GM12892 (cell line): ENCODE measurements around the gene MBNL1. TPM values are rescaled to one million over a fixed set of nuclear protein-coding genes. Genes with fewer than 3 reads are reported as not detected.

Source experiments
- DNase-seq: peaks from one replicate; pipeline ENCODE4 v3.0.0; 2011; ENCODE audit not compliant: insufficient read length
- FAIRE-seq: peaks from 2 replicates; lab custom pipeline; 2011; peaks lifted over from hg19 to GRCh38; lab: Jason Lieb, UNC
- POLR2A ChIP-seq: IDR thresholded peaks from 2 replicates; pipeline ENCODE4 v1.6.1; 2011; ENCODE audit warnings: low read depth, low read length, control low read depth
- POLR2AphosphoS5 ChIP-seq: IDR thresholded peaks from 2 replicates; pipeline ENCODE4 v1.6.1; 2011; ENCODE audit warnings: low read depth, low read length, control low read depth
- TAF1 ChIP-seq: IDR thresholded peaks from 2 replicates; pipeline ENCODE4 v1.6.1; 2011; ENCODE audit warnings: low read depth, mild to moderate bottlenecking, control low read depth, low read length, borderline replicate concordance
- polyA plus RNA-seq: library from polyadenylated mRNA; unstranded; fragments of >200 nt; gene quantifications from one replicate; pipeline ENCODE4 v1.2.1, GENCODE V29; 2012; ENCODE audit warnings: missing spikeins, inconsistent platforms; ENCODE audit not compliant: missing spikeins

Gene MBNL1
- polyA plus RNA-seq: 140 TPM

- TF ChIP-seq POLR2A (peak; percentile 94), TAF1 (peak; percentile 78), POLR2AphosphoS5 (peak; percentile 98)
- FAIRE-seq (peak; percentile 85), DNase-seq (peak; percentile 46)
Observed at GRCh38 chr3:152268555-152269055, at the start of gene MBNL1. TSS of gene MBNL1 (plus strand) at chr3:152268929. CDS start at chr3:152300194, 31,265 bp downstream.

GRCh38 chr3:152219216-152219615 is 49.5 kb upstream of the MBNL1 start:
- no peak for DNase-seq
- TF ChIP-seq POLR2AphosphoS5 (no peak), POLR2A (no peak), TAF1 (no peak)
- FAIRE-seq: no peak

GRCh38 chr3:152219769-152220255 is 48.9 kb upstream of the MBNL1 start:
- TF ChIP-seq POLR2A (no peak), POLR2AphosphoS5 (no peak), TAF1 (no peak)
- DNase-seq (no peak), FAIRE-seq (no peak)

GRCh38 chr3:152222327-152222726 is 46.4 kb upstream of the MBNL1 start:
- TF ChIP-seq POLR2AphosphoS5: no peak
- TF ChIP-seq TAF1: no peak
- TF ChIP-seq POLR2A: no peak
- FAIRE-seq: peak; percentile 38
- no peak for DNase-seq

GRCh38 chr3:152225201-152225600 is 43.5 kb upstream of the MBNL1 start:
- DNase-seq (no peak), FAIRE-seq (no peak)
- TF ChIP-seq POLR2A (no peak), POLR2AphosphoS5 (no peak), TAF1 (no peak)

GRCh38 chr3:152226176-152226575 is 42.6 kb upstream of the MBNL1 start:
- TF ChIP-seq POLR2AphosphoS5 (no peak), TAF1 (no peak), POLR2A (no peak)
- FAIRE-seq (no peak), DNase-seq (no peak)

- FAIRE-seq: no peak
- TF ChIP-seq POLR2AphosphoS5: no peak
- TF ChIP-seq TAF1: no peak
- TF ChIP-seq POLR2A: no peak
- no peak for DNase-seq
Observed at GRCh38 chr3:152227027-152227426, 41.7 kb upstream of the MBNL1 start.

- no peak for DNase-seq
- TF ChIP-seq TAF1: no peak
- TF ChIP-seq POLR2A: no peak
- FAIRE-seq: no peak
Observed at GRCh38 chr3:152229692-152230091, 39.0 kb upstream of the MBNL1 start.

GRCh38 chr3:152230370-152230769 is 38.4 kb upstream of the MBNL1 start:
- DNase-seq (no peak), FAIRE-seq (no peak)
- no peak for TF ChIP-seq TAF1
- TF ChIP-seq POLR2A: no peak
- no peak for TF ChIP-seq POLR2AphosphoS5

- no peak for TF ChIP-seq TAF1
- no peak for TF ChIP-seq POLR2AphosphoS5
- no peak for TF ChIP-seq POLR2A
- FAIRE-seq (no peak), DNase-seq (no peak)
Observed at GRCh38 chr3:152232001-152232400, 36.7 kb upstream of the MBNL1 start.

- no peak for DNase-seq
- no peak for FAIRE-seq
- no peak for TF ChIP-seq POLR2A
- no peak for TF ChIP-seq TAF1
Observed at GRCh38 chr3:152232679-152233078, 36.0 kb upstream of the MBNL1 start.

- FAIRE-seq (peak; percentile 54), DNase-seq (no peak)
- TF ChIP-seq POLR2A (no peak), POLR2AphosphoS5 (no peak), TAF1 (no peak)
Observed at GRCh38 chr3:152234657-152235375, 33.9 kb upstream of the MBNL1 start.
